ENCODE results near the gene ZBED1.
"Not testable (repeated sequence)": the region's sequence is repeated elsewhere in the genome, so short reads cannot be mapped to it uniquely, and the experiment has no call there.

The ZBED1 gene

GRCh38 chrX:2497961-2498780, 2.6 kb downstream of the ZBED1 start:
- DNase-seq (ENCODE audit: low spot score), result no peak

GRCh38 chrX:2495595-2495994, 5.2 kb downstream of the ZBED1 start:
- DNase-seq (ENCODE audit: low spot score), result no peak

GRCh38 chrX:2492531-2493218, 8.1 kb downstream of the ZBED1 start:
- DNase-seq (ENCODE audit: low spot score), result no peak

GRCh38 chrX:2490634-2491033, 10.1 kb downstream of the ZBED1 start:
- DNase-seq (ENCODE audit: low spot score), result no peak

- no peak for DNase-seq (ENCODE audit: low spot score)
Observed at GRCh38 chrX:2489446-2490445, 11.0 kb downstream of the ZBED1 start.

GRCh38 chrX:2488621-2489285, 12.0 kb downstream of the ZBED1 start:
- DNase-seq (ENCODE audit: low spot score), result no peak

- DNase-seq (ENCODE audit: low spot score), result no peak
Observed at GRCh38 chrX:2487366-2487765, 13.4 kb downstream of the ZBED1 start.

- DNase-seq (ENCODE audit: low spot score), result no peak
Observed at GRCh38 chrX:2486476-2487133, 14.2 kb downstream of the ZBED1 start.

GRCh38 chrX:2485789-2486345, 14.9 kb downstream of the ZBED1 start:
- no peak for DNase-seq (ENCODE audit: low spot score)

- no peak for DNase-seq (ENCODE audit: low spot score)
Observed at GRCh38 chrX:2484721-2485648, 15.8 kb downstream of the ZBED1 start.

GRCh38 chrX:2484256-2484655, 16.5 kb downstream of the ZBED1 start:
- no peak for DNase-seq (ENCODE audit: low spot score)

- DNase-seq (ENCODE audit: low spot score), result no peak
Observed at GRCh38 chrX:2483398-2484060, 17.2 kb downstream of the ZBED1 start.

- DNase-seq (ENCODE audit: low spot score), result not testable (repeated sequence)
Observed at GRCh38 chrX:2481597-2481996, 19.2 kb downstream of the ZBED1 start.

- not testable (repeated sequence) for DNase-seq (ENCODE audit: low spot score)
Observed at GRCh38 chrX:2479982-2480381, 20.8 kb downstream of the ZBED1 start.

- DNase-seq (ENCODE audit: low spot score), result no peak
Observed at GRCh38 chrX:2479420-2479780, 21.4 kb downstream of the ZBED1 start.

- DNase-seq (ENCODE audit: low spot score), result no peak
Observed at GRCh38 chrX:2478546-2479419, 22.0 kb downstream of the ZBED1 start.

- DNase-seq (ENCODE audit: low spot score), result not testable (repeated sequence)
Observed at GRCh38 chrX:2477313-2477712, 23.5 kb downstream of the ZBED1 start.
